OCI-M2 (cell line): ENCODE data around the gene MANEAL.

Source experiments
- DNase-seq: peaks from one replicate; lab custom pipeline; 2025; ENCODE audit not compliant: unreplicated experiment; lab: John Stamatoyannopoulos, UW

The MANEAL gene

DNA sequence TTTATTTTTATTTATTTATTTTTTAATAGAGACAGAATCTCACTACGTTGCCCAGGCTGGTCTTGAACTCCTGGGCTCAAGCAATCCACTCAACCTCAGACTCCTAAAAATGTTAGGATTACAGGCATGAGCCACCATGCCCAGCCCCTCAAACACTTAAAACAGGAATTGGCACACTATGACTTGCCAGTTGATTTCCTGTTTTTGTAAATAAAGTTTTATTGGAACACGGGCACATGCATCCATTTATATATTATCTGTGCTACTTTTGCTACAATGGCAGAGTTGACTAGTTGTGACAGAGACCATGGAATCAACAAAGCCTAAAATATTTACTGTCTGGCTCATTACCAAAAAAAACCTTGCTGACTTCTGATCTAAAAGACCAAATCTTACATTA, 30.4 kb downstream of the MANEAL start:
- DNase-seq: no peak

DNA sequence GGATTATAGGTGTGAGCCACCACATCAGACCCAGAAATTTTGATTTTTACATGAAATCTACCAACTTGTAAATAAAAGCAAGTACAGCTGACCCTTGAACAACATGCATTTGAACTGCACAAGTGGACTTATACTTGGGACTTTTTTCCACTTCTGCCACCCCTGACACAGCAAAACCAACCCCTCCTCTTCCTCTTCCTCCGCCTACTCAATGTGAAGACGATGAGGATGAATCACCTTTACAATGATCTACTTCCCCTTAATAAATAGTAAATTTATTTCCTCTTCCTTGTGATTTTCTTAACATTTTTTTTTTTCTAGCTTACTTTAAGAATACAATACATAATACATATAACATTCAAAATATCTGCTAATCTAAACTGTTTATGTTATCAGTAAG, 31.9 kb downstream of the MANEAL start:
- no peak for DNase-seq

DNA sequence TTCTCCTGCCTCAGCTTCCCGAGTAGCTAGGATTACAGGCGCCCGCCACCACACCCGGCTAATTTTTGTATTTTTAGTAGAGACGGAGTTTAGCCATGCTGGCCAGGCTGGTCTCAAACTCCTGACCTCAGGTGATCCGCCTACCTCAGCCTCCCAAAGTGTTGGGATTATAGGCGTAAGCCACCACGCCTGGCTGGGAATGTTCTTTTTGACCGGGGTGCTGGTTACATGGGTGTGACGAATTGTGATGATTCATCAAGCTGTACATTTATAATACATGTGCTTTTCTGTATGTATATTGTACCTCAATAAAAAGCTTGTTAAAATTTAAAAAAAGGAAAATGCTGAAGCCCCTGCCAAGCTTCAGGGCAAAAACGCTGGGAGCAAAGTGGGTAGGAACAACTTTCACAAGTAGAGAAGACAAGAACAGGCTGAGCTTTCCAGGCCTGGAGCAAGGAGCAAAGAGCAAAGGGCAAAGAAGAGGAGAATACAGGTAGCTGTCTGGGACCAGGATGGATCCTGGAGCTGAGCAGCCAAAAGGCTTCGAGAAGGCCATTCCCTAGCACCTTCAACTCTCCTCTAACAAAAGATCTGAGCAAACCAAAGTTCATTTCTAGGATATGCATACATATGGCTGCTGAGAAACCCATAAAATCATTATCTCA, 34.9 kb downstream of the MANEAL start:
- no peak for DNase-seq

DNA sequence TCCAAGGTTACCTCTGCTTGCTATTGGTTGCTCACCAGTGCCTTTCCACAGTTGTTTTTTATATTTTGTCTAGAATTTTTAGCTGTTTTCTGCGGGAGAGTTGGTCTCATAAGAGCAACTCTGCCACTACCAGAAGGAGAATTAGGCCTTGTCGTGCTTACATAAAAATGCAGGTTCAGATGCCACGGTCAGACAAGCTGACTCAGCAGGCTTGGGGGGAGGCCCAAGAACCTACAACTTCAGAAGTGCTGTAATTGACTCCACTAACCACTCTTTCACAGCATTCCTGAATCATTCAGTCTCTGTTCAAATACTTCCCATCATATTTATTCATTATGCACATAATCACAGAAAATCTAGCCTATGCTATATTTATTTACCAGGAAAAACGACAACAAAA, 37.5 kb downstream of the MANEAL start:
- DNase-seq: no peak

DNA sequence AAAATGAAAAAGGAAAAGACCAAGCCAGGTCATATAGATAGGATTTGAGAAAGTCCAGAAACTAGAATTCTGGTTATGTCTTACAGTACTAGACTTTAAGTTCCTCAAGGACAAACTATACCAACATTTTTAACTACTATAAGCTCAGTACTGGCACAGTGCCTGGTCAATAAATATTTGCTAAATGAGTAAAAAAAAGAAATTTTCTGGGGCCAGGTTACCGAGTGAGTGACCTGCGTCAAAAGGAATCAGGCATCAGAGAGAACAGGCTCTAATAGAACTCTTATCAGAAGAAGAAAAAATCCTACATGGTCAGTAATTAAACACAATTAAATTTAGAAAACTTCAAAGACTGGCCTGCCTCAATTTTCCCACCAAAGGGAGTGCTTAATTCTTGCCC, 38.2 kb downstream of the MANEAL start:
- no peak for DNase-seq

DNA sequence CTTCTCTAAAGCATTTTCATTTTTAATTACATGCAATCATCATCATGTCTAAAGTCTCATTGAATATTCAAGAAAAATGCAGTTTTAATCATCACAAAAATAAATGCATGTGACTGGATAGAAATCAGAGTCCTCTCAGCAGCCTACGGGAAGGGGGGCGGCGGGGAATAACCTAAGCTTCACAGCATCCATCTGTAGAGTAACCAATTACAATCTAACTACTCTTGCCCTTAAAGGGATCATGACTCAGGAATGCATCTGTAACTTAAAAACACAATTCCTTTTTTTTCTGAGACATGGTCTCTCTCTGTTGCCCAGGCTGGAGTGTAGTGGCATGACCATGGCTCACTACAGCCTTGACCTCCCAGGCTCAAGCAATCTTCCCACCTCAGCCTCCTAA, 43.1 kb downstream of the MANEAL start:
- no peak for DNase-seq

DNA sequence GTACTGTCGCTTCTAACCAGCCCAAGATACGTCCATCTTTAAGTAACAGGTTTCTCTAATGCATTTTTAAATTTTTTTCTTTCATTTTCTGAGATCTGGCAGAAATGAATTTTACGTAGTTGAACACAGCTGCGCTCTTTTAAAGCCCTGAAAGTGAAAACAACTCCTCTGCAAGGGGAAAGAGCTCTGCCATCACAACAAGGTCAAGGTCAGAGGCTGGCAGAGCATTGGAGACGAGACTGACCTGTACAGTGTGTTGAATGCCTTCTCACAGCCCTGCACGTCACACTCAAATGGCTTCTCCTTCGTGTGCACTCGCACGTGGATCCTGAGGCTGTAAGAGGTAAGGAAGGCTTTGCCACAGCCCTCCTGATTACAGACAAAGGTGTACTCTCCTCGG, 46.0 kb downstream of the MANEAL start:
- DNase-seq: no peak

DNA sequence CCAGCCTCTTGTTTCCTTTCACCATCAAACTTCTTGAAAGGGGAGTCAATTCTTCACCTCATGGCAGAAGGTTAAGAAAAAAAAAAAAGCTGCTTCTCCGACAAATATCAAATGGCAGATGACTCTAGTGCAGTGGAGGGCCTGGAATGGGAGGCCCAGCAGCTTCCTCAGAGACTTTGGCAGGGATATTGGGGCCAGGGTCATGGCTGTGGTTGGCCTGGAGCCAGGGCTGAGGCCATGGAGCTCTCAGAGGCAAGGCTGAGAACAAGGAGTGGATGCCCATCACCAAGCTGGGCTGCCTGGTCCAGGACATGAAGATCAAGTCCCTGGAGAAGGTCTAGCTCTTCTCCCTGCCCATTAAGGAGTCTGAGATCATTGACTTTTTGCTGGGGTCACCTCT, 47.1 kb downstream of the MANEAL start:
- no peak for DNase-seq

DNA sequence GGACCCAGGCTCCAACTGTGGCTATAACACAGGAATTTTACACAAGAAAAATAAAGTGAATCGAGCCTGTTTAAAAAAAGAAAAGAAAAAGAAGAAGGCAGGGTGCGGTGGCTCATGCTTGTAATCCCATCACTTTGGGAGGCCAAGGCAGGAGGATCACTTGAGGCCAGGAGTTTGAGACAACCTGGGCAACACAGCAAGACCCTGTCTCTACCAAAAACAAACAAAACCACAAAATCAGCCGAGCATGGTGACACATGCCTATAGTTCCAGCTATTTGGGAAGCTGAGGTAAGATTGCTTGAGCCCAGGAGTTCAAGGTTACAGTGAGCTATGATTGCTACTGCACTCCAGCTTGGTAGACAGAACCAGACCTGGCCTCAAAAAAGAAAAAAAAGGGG, 48.0 kb downstream of the MANEAL start:
- no peak for DNase-seq

DNA sequence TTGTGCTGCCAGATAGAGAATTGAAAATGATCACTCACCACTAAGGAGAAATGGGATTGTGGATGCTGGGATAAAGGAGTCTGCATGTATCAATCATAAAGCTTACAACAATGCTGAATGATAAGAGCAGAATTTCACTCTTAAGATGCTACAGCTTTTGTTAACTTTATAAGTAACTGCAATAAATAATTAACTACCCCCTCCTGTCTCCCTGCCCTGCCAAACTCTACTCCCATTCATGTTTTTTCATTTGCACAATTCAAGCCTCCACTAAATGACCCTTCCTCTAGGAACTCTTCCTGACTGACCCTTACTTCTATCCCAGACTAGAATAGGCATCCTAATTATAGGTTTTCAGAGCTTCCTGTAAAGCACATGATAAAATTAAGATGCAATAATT, 50.9 kb downstream of the MANEAL start:
- no peak for DNase-seq

DNA sequence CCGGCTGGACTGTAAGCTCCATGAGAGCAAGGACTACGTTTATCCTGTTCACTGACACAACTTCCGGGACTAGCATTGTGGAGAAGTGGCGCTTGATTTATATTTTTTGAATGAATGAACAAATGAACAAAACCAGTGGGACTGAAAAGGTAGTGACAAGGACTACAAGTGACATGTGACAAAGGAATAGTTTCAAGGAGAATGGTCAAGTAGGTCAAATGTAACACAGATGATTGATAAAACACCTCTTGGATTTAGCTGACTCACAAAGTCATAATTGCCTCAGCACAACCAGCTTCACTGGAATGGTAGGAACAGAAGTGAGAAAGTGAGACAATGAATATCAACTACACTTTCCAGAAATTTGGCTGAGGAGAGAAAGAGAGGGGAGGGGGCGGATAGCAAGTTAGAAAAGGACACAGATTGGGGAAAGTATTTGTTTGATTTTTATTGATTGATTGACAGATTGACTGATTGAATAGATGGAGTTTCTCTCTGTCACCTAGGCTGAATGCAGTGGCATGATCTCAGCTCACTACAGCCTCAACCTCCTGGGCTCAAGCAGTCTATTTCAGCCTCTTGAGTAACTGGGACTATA, 51.5 kb downstream of the MANEAL start:
- DNase-seq: no peak

DNA sequence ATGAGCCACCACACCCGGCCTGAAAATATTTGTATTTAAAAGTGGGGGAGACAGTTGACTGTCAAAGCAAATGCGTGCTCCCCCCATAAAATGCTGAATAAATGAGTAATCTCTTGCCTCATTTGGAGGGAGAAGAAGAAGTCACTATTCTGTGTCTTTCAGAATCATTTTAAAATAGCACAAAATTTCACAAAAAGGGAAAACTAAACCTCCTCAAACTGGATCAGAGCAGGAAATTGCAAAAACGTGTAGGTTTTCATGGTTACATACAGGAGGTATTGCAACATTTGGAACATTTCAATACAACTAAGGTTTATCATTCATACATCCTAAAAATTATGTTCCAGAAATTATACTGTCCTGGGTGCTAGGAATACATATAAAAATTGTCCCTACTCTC, 52.1 kb downstream of the MANEAL start:
- DNase-seq: no peak

DNA sequence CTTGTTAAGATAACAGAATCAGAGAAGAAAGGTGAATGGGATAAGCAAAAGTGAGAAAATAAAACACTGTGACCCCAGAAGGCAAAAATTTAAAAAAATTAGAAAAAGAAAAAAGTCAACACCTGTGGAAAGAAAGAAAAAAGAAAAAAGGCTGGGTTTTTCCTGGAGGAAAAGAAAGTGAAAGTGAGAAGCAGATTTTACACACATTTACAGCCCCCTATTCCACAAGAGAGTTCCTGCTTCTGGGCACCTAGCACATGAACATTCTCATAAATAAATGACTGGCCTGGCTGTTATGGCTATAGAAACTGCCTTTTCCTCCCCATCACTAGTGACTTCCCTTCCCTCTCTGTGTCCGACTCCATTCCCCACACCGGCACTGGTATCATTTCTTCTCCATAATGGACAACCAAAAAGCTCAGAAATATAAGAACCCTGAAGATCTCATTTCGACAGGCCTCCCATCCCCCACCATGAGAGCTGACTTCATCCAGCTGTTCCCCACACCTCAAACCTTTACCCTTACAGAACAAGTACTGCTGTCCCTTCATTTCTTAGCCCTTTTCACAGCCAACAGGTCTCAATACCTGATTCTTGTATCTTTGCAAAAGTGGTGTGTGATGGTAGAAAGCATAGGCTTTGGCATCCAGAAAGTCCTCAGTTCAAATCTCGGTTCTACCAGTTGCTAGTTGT, 53.1 kb downstream of the MANEAL start:
- no peak for DNase-seq

DNA sequence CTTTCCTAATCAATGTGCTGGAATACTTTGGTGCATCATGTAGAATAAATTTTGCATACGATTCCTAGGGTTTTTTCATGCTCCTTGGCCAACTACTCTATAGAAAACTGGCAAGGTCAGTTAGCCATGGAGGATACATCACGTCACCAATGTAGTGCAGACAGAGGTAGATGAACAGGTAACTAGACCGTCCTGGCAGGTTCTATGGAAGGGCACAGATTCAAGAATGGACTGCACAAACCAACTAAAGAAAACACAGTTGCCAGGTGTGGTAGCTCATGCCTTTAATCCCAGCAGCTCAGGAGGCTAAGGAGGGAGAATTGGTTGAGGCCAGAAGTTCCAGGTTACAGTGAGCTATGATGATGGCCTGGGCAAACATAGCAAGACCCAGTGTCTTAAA, 55.8 kb downstream of the MANEAL start:
- no peak for DNase-seq

DNA sequence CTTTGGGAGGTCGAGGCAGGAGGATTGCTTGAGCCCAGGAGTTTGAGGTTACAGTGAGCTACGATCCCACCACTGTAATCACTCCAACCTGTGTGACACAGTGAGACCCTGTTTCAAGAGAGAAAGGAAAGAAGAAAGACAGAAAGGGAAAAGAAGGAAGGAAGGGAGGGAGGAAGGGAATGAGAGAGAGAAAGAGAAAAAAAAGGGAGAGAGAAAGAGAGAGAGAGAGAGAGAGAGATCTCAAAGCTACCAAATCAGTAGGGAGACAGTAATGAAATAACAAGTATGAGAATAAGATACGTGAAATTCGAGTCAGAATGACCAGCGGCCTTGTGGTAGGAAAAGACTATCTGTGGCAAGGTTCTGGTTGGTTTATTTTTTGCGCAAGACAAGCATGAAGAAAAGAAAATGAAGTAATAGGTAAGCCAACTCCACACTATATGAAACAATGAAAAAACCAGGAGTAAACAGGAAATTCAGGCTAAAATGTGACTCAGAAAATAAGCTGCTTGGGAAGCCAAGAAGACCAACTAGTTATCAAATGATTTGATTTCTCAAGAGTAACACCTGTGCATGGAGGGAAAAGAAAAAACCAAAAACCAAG, 56.8 kb downstream of the MANEAL start:
- DNase-seq: no peak
